K562 (cell line): Measurements from ENCODE around the gene ACBD3. TPM values are rescaled to one million over a fixed set of nuclear protein-coding genes. Genes with fewer than 3 reads are reported as not detected.
A peak's percentile ranks its signal among the peaks of the same experiment; 100 is the strongest.

Experiments used
- ATF7 ChIP-seq: fragments of 450-650 bp; IDR thresholded peaks from 2 replicates; pipeline ENCODE4 v1.7.1; 2014; ENCODE audit warnings: mild to moderate bottlenecking, moderate library complexity
- ETS2 ChIP-seq: IDR thresholded peaks from 2 replicates; pipeline ENCODE4 v1.6.1; 2016; ENCODE audit warnings: borderline replicate concordance, missing genetic modification characterization, mild to moderate bottlenecking, moderate library complexity, missing compliant biosample characterization; ENCODE audit not compliant: poor library complexity, severe bottlenecking
- MIER1 ChIP-seq: fragments of 450-650 bp; IDR thresholded peaks from 2 replicates; pipeline ENCODE4 v1.6.1; 2016; ENCODE audit warnings: antibody characterized with exemption, mild to moderate bottlenecking, low read depth
- NFE2 ChIP-seq: IDR thresholded peaks from 2 replicates; pipeline ENCODE4 v1.6.1; 2014; ENCODE audit warnings: antibody characterized with exemption, low read depth
- PML ChIP-seq: IDR thresholded peaks from 2 replicates; pipeline ENCODE4 v1.6.1; 2012; ENCODE audit warnings: low read length, inconsistent platforms
- POLR3A ChIP-seq: IDR thresholded peaks from 2 replicates; pipeline ENCODE4 v1.6.1; 2011; ENCODE audit warnings: borderline replicate concordance, mild to moderate bottlenecking, moderate library complexity; ENCODE audit not compliant: insufficient read length, insufficient read depth; ENCODE audit errors: extremely low read depth
- SIRT6 ChIP-seq: IDR thresholded peaks from one replicate; pipeline ENCODE4 v1.6.1; 2012; ENCODE audit warnings: low read depth, mild to moderate bottlenecking, control low read depth, inconsistent platforms, low read length, moderate library complexity
- TCFL5 ChIP-seq: fragments of 250-450 bp; sonication (Bioruptor Pico); conservative IDR thresholded peaks from 2 replicates; pipeline ENCODE4 v1.6.1; 2021; ENCODE audit warnings: mild to moderate bottlenecking, moderate library complexity, matching md5 sums
- ZBTB17 ChIP-seq: fragments of 450-650 bp; formaldehyde crosslinking; IDR thresholded peaks from 2 replicates; pipeline ENCODE4 v1.4.0; 2020; ENCODE audit warnings: mild to moderate bottlenecking
- ZNF668 ChIP-seq: fragments of 250-450 bp; sonication (Bioruptor Pico); IDR thresholded peaks from 2 replicates; pipeline ENCODE4 v1.8.0; 2022; ENCODE audit warnings: mild to moderate bottlenecking, inconsistent platforms
- ZNF764 ChIP-seq: fragments of 250-450 bp; sonication (Bioruptor Pico); IDR thresholded peaks from 2 replicates; pipeline ENCODE4 v1.4.0; 2020; ENCODE audit warnings: low read depth, mild to moderate bottlenecking, moderate library complexity
- ZNF77 ChIP-seq: fragments of 250-450 bp; sonication (Bioruptor Pico); IDR thresholded peaks from 2 replicates; pipeline ENCODE4 v1.5.0; 2020
- polyA plus RNA-seq, 8 experiments: library from polyadenylated mRNA; depleted of rRNA in 4 of 8; stranded (reverse) in 5 of 8; unstranded in 3 of 8; fragments of >200 nt; fragmentation: Nextera tagmentation in 2 of 8; fragmentation: Illumina TruSeq in 1 of 8; extraction: Ambion mirVana in 2 of 8; extraction: Trizol in 1 of 8; gene quantifications; 2 replicates each; pipeline versions ENCODE4 v1.2.1 to v1.2.3, GENCODE V29; 2011 to 2014; ENCODE audit warnings: inconsistent platforms in 1 of 8, missing spikeins in 1 of 8
- total RNA-seq, 7 experiments: library from RNA; depleted of rRNA in 6 of 7; stranded (reverse); fragments of >200 nt in 6 of 7; fragmentation: Illumina TruSeq in 2 of 7; extraction: Trizol in 2 of 7; gene quantifications; 2 replicates each; pipeline versions ENCODE4 v1.2.1 to v1.2.3, GENCODE V29; 2011 to 2021; ENCODE audit warnings: low replicate concordance in 1 of 7
- TF ChIP-seq, protein P1 (sequence below): conservative IDR thresholded peaks from 2 replicates; pipeline ENCODE4 v1.6.1; 2011; ENCODE audit warnings: low read depth, mild to moderate bottlenecking, low read length; ENCODE audit not compliant: control insufficient read depth
- TF ChIP-seq, protein P2 (sequence below): fragments of 250-450 bp; sonication (Bioruptor Pico); IDR thresholded peaks from 2 replicates; pipeline ENCODE4 v1.9.0; 2021; ENCODE audit warnings: mild to moderate bottlenecking
- TF ChIP-seq, protein P3 (sequence below): fragments of 450-650 bp; formaldehyde crosslinking; conservative IDR thresholded peaks from 2 replicates; pipeline ENCODE4 v1.4.0; 2022; ENCODE audit warnings: mild to moderate bottlenecking, missing genetic modification characterization
- TF ChIP-seq, protein P4 (sequence below): fragments of 450-650 bp; IDR thresholded peaks from 2 replicates; pipeline ENCODE4 v1.6.1; 2017; ENCODE audit warnings: antibody characterized with exemption, mild to moderate bottlenecking
- TF ChIP-seq, protein P5 (sequence below): fragments of 250-450 bp; sonication (Bioruptor Pico); IDR thresholded peaks from 2 replicates; pipeline ENCODE4 v1.4.0; 2020; ENCODE audit warnings: mild to moderate bottlenecking, moderate library complexity

The ACBD3 gene
- total and polyA plus RNA-seq, 9 of the 15 experiments (the other 6 are each of a cell fraction or from before 2014, with no cell fraction given): 11.1 to 36.7 (median 26.9) TPM

DNA sequence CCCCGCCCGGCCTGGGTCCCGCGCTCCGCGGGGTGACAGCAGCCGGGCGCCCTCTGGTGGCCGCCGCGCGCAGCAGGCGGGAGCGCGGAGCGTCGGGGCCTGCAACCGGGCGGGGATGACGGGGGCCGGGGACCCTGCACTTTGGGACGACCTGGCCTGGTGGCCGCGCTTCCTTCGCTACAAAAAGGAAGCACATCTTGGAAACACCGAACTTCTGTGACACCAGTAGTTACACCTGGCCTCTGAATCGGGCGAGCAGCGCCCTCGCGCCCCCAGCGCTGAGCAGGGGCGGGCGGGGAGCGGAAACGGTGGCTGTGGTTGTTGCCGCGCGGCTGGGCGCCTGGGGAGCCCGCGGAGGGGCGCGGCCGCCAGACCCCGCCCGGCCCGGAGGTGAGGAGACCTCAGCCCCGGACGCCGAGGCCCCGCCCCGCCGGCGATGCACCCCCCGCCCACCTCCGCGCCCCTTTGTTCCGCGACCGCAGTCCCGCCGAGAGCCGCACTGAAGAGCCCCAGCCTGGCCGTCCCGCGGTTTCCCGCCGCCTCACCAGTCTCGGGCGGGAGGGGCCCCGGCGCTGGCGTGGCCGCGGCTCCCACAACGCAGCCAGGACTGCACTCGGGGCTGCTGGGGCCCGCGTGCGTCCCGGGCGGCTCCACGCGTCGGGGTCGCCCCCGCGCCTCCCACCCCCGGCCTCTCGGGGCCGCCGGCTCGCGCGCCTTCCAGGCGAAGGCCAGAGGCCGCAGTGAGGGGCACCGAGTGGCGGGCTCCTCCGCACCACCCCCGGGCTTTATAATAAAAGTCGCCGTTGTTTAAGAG lies 64.7 kb downstream of the ACBD3 start (continued):
- TF ChIP-seq, protein P1, sequence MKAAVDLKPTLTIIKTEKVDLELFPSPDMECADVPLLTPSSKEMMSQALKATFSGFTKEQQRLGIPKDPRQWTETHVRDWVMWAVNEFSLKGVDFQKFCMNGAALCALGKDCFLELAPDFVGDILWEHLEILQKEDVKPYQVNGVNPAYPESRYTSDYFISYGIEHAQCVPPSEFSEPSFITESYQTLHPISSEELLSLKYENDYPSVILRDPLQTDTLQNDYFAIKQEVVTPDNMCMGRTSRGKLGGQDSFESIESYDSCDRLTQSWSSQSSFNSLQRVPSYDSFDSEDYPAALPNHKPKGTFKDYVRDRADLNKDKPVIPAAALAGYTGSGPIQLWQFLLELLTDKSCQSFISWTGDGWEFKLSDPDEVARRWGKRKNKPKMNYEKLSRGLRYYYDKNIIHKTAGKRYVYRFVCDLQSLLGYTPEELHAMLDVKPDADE: 0 out of 2 replicates have a peak, but pooled peaks have one; percentile 52
- peak; percentile 38; the same call in 1 of the 2 replicates for TF ChIP-seq ATF7
- TF ChIP-seq, protein P2, sequence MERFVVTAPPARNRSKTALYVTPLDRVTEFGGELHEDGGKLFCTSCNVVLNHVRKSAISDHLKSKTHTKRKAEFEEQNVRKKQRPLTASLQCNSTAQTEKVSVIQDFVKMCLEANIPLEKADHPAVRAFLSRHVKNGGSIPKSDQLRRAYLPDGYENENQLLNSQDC: no peak
- peak; percentile 9; the same call in 1 of the 2 replicates for TF ChIP-seq ZBTB17 (CRISPR knock-in tag)
- TF ChIP-seq ZNF77: no peak
- TF ChIP-seq ZNF668 (CRISPR knock-in tag): no peak
- TF ChIP-seq MIER1: no peak
- no peak for TF ChIP-seq ETS2 (tag)
- no peak for TF ChIP-seq NFE2
- TF ChIP-seq, protein P3, sequence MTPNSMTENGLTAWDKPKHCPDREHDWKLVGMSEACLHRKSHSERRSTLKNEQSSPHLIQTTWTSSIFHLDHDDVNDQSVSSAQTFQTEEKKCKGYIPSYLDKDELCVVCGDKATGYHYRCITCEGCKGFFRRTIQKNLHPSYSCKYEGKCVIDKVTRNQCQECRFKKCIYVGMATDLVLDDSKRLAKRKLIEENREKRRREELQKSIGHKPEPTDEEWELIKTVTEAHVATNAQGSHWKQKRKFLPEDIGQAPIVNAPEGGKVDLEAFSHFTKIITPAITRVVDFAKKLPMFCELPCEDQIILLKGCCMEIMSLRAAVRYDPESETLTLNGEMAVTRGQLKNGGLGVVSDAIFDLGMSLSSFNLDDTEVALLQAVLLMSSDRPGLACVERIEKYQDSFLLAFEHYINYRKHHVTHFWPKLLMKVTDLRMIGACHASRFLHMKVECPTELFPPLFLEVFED (CRISPR knock-in tag): no peak
- TF ChIP-seq PML: peak; percentile 65
- TF ChIP-seq, protein P4, sequence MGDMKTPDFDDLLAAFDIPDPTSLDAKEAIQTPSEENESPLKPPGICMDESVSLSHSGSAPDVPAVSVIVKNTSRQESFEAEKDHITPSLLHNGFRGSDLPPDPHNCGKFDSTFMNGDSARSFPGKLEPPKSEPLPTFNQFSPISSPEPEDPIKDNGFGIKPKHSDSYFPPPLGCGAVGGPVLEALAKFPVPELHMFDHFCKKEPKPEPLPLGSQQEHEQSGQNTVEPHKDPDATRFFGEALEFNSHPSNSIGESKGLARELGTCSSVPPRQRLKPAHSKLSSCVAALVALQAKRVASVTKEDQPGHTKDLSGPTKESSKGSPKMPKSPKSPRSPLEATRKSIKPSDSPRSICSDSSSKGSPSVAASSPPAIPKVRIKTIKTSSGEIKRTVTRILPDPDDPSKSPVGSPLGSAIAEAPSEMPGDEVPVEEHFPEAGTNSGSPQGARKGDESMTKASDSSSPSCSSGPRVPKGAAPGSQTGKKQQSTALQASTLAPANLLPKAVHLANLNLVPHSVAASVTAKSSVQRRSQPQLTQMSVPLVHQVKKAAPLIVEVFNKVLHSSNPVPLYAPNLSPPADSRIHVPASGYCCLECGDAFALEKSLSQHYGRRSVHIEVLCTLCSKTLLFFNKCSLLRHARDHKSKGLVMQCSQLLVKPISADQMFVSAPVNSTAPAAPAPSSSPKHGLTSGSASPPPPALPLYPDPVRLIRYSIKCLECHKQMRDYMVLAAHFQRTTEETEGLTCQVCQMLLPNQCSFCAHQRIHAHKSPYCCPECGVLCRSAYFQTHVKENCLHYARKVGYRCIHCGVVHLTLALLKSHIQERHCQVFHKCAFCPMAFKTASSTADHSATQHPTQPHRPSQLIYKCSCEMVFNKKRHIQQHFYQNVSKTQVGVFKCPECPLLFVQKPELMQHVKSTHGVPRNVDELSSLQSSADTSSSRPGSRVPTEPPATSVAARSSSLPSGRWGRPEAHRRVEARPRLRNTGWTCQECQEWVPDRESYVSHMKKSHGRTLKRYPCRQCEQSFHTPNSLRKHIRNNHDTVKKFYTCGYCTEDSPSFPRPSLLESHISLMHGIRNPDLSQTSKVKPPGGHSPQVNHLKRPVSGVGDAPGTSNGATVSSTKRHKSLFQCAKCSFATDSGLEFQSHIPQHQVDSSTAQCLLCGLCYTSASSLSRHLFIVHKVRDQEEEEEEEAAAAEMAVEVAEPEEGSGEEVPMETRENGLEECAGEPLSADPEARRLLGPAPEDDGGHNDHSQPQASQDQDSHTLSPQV: peak; percentile 71
- TF ChIP-seq, protein P5, sequence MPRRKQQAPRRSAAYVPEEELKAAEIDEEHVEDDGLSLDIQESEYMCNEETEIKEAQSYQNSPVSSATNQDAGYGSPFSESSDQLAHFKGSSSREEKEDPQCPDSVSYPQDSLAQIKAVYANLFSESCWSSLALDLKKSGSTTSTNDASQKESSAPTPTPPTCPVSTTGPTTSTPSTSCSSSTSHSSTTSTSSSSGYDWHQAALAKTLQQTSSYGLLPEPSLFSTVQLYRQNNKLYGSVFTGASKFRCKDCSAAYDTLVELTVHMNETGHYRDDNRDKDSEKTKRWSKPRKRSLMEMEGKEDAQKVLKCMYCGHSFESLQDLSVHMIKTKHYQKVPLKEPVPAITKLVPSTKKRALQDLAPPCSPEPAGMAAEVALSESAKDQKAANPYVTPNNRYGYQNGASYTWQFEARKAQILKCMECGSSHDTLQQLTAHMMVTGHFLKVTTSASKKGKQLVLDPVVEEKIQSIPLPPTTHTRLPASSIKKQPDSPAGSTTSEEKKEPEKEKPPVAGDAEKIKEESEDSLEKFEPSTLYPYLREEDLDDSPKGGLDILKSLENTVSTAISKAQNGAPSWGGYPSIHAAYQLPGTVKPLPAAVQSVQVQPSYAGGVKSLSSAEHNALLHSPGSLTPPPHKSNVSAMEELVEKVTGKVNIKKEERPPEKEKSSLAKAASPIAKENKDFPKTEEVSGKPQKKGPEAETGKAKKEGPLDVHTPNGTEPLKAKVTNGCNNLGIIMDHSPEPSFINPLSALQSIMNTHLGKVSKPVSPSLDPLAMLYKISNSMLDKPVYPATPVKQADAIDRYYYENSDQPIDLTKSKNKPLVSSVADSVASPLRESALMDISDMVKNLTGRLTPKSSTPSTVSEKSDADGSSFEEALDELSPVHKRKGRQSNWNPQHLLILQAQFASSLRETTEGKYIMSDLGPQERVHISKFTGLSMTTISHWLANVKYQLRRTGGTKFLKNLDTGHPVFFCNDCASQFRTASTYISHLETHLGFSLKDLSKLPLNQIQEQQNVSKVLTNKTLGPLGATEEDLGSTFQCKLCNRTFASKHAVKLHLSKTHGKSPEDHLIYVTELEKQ (CRISPR knock-in tag): no peak
- no peak for TF ChIP-seq ZNF764 (CRISPR knock-in tag)
- no peak for TF ChIP-seq TCFL5 (CRISPR knock-in tag)
- TF ChIP-seq SIRT6: no peak
- no peak for TF ChIP-seq POLR3A
